GM12878 (cell line): ENCODE results near the gene OR2AJ1. TPM values are rescaled to one million over a fixed set of nuclear protein-coding genes. Genes with fewer than 3 reads are reported as not detected.

Source experiments
- ATAC-seq: fragments of 200-7000 bp; cut with Tn5 transposase; 3 replicates; pipeline ENCODE4 v1.9.1; 2020; ENCODE audit warnings: mild to moderate bottlenecking, moderate library complexity
- BruUV-seq: library from RNA; stranded (reverse); fragments of 400-500 nt; replicated peaks from 2 replicates; lab custom pipeline; 2021; lab: Mats Ljungman, UMichigan
- CTCF ChIA-PET: fragments of 300-600 bp; sonication (Branson Sonifier 250); formaldehyde crosslinking; extraction: SDS; loops from one replicate; lab custom pipeline; 2021; ENCODE audit warnings: inconsistent platforms; lab: Yijun Ruan, JAX
- POLR2A ChIA-PET: fragments of 350-600 bp; formaldehyde crosslinking; extraction: SDS; loops from one replicate; lab custom pipeline; 2021; ENCODE audit warnings: inconsistent platforms; lab: Charles Lee
- RAD21 ChIA-PET: fragments of 300-600 bp; sonication (Branson Sonifier 250); formaldehyde crosslinking; loops from one replicate; lab custom pipeline; 2023; ENCODE audit warnings: antibody characterized with exemption; ENCODE audit not compliant: unreplicated experiment; lab: Charles Lee
- SMC1A ChIA-PET: fragments of 300-600 bp; sonication (Branson Sonifier 250); formaldehyde crosslinking; loops from one replicate; lab custom pipeline; 2023; ENCODE audit not compliant: unreplicated experiment, uncharacterized antibody; lab: Charles Lee
- DNase-seq: peaks from one replicate; pipeline ENCODE4 v3.0.0-alpha.2; 2011; ENCODE audit warnings: low read depth, low spot score
- FAIRE-seq: peaks from 3 replicates; lab custom pipeline; 2011; peaks lifted over from hg19 to GRCh38; lab: Jason Lieb, UNC
- H2AFZ ChIP-seq: 2 replicates; pipeline ENCODE4 v1.6.0; 2011; ENCODE audit warnings: low read depth, low read length, control low read depth; ENCODE audit not compliant: control insufficient read depth
- H3K27ac ChIP-seq: 2 replicates; pipeline ENCODE4 v1.5.1; 2011; ENCODE audit warnings: control low read depth; ENCODE audit not compliant: control insufficient read depth, insufficient read depth
- H3K27me3 ChIP-seq, 2 experiments: replicated peaks in 1 of 2; 2 replicates each; pipeline versions ENCODE4 v1.6.0 to v1.6.1; 2011; ENCODE audit warnings: low read length in 1 of 2; ENCODE audit not compliant: control insufficient read depth in 2 of 2, insufficient read depth in 2 of 2
- H3K36me3 ChIP-seq, 2 experiments: 2 replicates each; pipeline ENCODE4 v1.5.1; 2011; ENCODE audit warnings: low read length in 1 of 2; ENCODE audit not compliant: control insufficient read depth in 2 of 2, insufficient read depth in 2 of 2
- H3K4me1 ChIP-seq: 2 replicates; pipeline ENCODE4 v1.6.1; 2011; ENCODE audit warnings: mild to moderate bottlenecking, low read length, moderate library complexity, mixed read lengths; ENCODE audit not compliant: control insufficient read depth, insufficient read depth
- H3K4me2 ChIP-seq: 2 replicates; pipeline ENCODE4 v1.6.0; 2011; ENCODE audit warnings: control low read depth; ENCODE audit not compliant: control insufficient read depth, insufficient read depth
- H3K4me3 ChIP-seq: fragments of 200-600 bp; sonication (generic); 2 replicates; pipeline ENCODE4 v1.5.1; 2016
- H3K79me2 ChIP-seq: 2 replicates; pipeline ENCODE4 v1.6.0; 2011; ENCODE audit warnings: low read length; ENCODE audit not compliant: control insufficient read depth, insufficient read depth
- H3K9ac ChIP-seq: 2 replicates; pipeline ENCODE4 v1.8.0; 2011; ENCODE audit warnings: low read length, control low read depth, mixed read lengths; ENCODE audit not compliant: control insufficient read depth, insufficient read depth
- H3K9me3 ChIP-seq: replicated peaks from 3 replicates; pipeline ENCODE4 v1.5.1; 2011; ENCODE audit warnings: mild to moderate bottlenecking, low read length; ENCODE audit not compliant: control insufficient read depth, insufficient read depth
- H4K20me1 ChIP-seq: 2 replicates; pipeline ENCODE4 v1.6.0; 2011; ENCODE audit not compliant: control insufficient read depth, insufficient read depth
- BRCA1 ChIP-seq: IDR thresholded peaks from 2 replicates; pipeline ENCODE4 v1.6.1; 2011; ENCODE audit warnings: low read depth, low read length, improper control_type of control experiment
- HSF1 ChIP-seq: fragments of 150-350 bp; IDR thresholded peaks from 2 replicates; pipeline ENCODE4 v1.6.1; 2014; ENCODE audit warnings: mild to moderate bottlenecking, low read depth, low read length
- MXI1 ChIP-seq: fragments of 150-350 bp; IDR thresholded peaks from 2 replicates; pipeline ENCODE4 v1.6.1; 2011; ENCODE audit warnings: low read depth, mild to moderate bottlenecking, inconsistent platforms, low read length, improper control_type of control experiment
- NR2C2 ChIP-seq: IDR thresholded peaks from 2 replicates; pipeline ENCODE4 v1.6.1; 2011; ENCODE audit warnings: borderline replicate concordance, low read depth; ENCODE audit not compliant: control insufficient read depth, insufficient read length
- POU2F2 ChIP-seq: IDR thresholded peaks from 3 replicates; pipeline ENCODE4 v1.6.1; 2011; ENCODE audit warnings: low read depth, mild to moderate bottlenecking, low read length, borderline replicate concordance
- PRDM15 ChIP-seq: fragments of 450-650 bp; formaldehyde crosslinking; IDR thresholded peaks from 2 replicates; pipeline ENCODE4 v1.4.0; 2020; ENCODE audit warnings: mild to moderate bottlenecking, moderate library complexity
- RAD21 ChIP-seq: IDR thresholded peaks from 2 replicates; pipeline ENCODE4 v1.6.1; 2011; ENCODE audit warnings: mild to moderate bottlenecking, low read depth, low read length, moderate library complexity; ENCODE audit not compliant: insufficient read depth
- RBBP5 ChIP-seq: fragments of 200-600 bp; sonication (generic); conservative IDR thresholded peaks from 2 replicates; pipeline ENCODE4 v1.6.1; 2016
- RCOR1 ChIP-seq: conservative IDR thresholded peaks from 2 replicates; pipeline ENCODE4 v1.6.1; 2012; ENCODE audit warnings: low read depth, low read length, improper control_type of control experiment
- STAT1 ChIP-seq: fragments of 450-650 bp; conservative IDR thresholded peaks from 2 replicates; pipeline ENCODE4 v1.6.1; 2014; ENCODE audit warnings: antibody characterized with exemption, mild to moderate bottlenecking
- TCF3 ChIP-seq: IDR thresholded peaks from 2 replicates; pipeline ENCODE4 v1.6.1; 2012; ENCODE audit warnings: low read depth, mild to moderate bottlenecking, low read length, borderline replicate concordance; ENCODE audit not compliant: insufficient read depth
- ZNF687 ChIP-seq: fragments of 450-650 bp; IDR thresholded peaks from 2 replicates; pipeline ENCODE4 v1.6.1; 2017; ENCODE audit warnings: mild to moderate bottlenecking, moderate library complexity
- WGBS: methylation state at CpG from one replicate; pipeline ENCODE4 v1.1.6; 2016; ENCODE audit warnings: low lambda C conversion rate; ENCODE audit not compliant: insufficient replicate concordance, insufficient coverage; ENCODE audit errors: missing lambda C conversion rate; 5-methylcytosine and 5-hydroxymethylcytosine counted together
- in situ Hi-C: fragments of 300-500 bp; cut with MboI; formaldehyde crosslinking; loops from 9 replicates; pipeline ENCODE4 v1.14.3; 2018; ENCODE audit warnings: mixed read lengths
- intact Hi-C: fragments of 100-400 bp; cut with micrococcal nuclease; formaldehyde crosslinking; loops from one replicate; pipeline ENCODE4 v1.14.2; 2022; ENCODE audit not compliant: unreplicated experiment
- polyA plus RNA-seq, 11 experiments: library from polyadenylated mRNA; depleted of rRNA in 4 of 11; unstranded in 6 of 11; stranded (reverse) in 5 of 11; fragments of >200 nt; fragmentation: Nextera tagmentation in 4 of 11; fragmentation: Illumina TruSeq in 1 of 11; extraction: Ambion mirVana in 4 of 11; extraction: Trizol in 1 of 11; gene quantifications; 1 replicate in 1 of 11; 2 replicates in 10 of 11; pipeline versions ENCODE4 v1.2.1 to v1.2.3, GENCODE V29; 2011 to 2016; ENCODE audit warnings: inconsistent platforms in 2 of 11, missing spikeins in 2 of 11, low read depth in 1 of 11
- total RNA-seq, 4 experiments: library from RNA; depleted of rRNA in 3 of 4; stranded (reverse); fragments of >200 nt in 3 of 4; fragmentation: Illumina TruSeq in 1 of 4; extraction: Trizol in 1 of 4; gene quantifications; 2 replicates each; pipeline versions ENCODE4 v1.2.1 to v1.2.3, GENCODE V29; 2013 to 2021

OR2AJ1 gene
- total and polyA plus RNA-seq, 10 of the 15 experiments (the other 5 are each of a cell fraction or from before 2014, with no cell fraction given) = not detected

GRCh38 chr1:247961791-247962190 is 37.1 kb downstream of the OR2AJ1 start:
- intact Hi-C loops (no loop called here), in situ Hi-C loops (no loop called here)
- Histone ChIP-seq H3K9ac (no peak overlapping the region), H3K4me2 (no peak overlapping the region), H3K27me3 (no peaks in the 10 kb centered on the region), H4K20me1 (no peaks in the 10 kb centered on the region), H3K36me3 (no peaks in the 10 kb centered on the region), H3K27ac (no peak overlapping the region), H3K4me1 (peaks cover 6% of the 10 kb centered on the region), H3K4me3 (no peak overlapping the region), H3K79me2 (no peaks in the 10 kb centered on the region), H2AFZ (no peak overlapping the region), H3K9me3 (no peaks in the 10 kb centered on the region; the same call in 2 of the 3 replicates)
- no peak for DNase-seq
- POLR2A ChIA-PET = no interaction called here
- SMC1A ChIA-PET = no interaction called here
- 2% methylated on average over 3 of the region's 3 CpGs for WGBS
- CTCF ChIA-PET = no interaction called here
- RAD21 ChIA-PET = no interaction called here
- ATAC-seq = no peak
- BruUV-seq = no TSS peak
- no peak for FAIRE-seq
- TF ChIP-seq NR2C2 (no peak), TCF3 (no peak), RBBP5 (no peak), BRCA1 (no peak), HSF1 (no peak), RCOR1 (no peak), POU2F2 (no peak), ZNF687 (no peak), RAD21 (no peak), STAT1 (no peak), PRDM15 (CRISPR knock-in tag) (no peak), MXI1 (no peak)
